Measurements from ENCODE around the gene SCLT1. TPM values are rescaled to one million over a fixed set of nuclear protein-coding genes. Genes with fewer than 3 reads are reported as not detected.

Gene SCLT1
- total and polyA plus RNA-seq, 2 of the 13 experiments (the other 11 are each of a cell fraction or from before 2014, with no cell fraction given), result 1.5 to 8.7 TPM

GRCh38 chr4:128835498-128836222, 257.7 kb downstream of the SCLT1 start:
- in situ Hi-C loops (cut with HindIII; ENCODE audit: extremely low pct_ligation_motif_present, low pct_unique_long_range_greater_than_20kb) (no loop called here), intact Hi-C loops (cut with micrococcal nuclease; ENCODE audit: unreplicated experiment) (no loop called here)
- DNase-seq (ENCODE audit: low spot score) (no peak), FAIRE-seq (no peak), ATAC-seq (no peak)
- TF ChIP-seq ZNF670 (CRISPR knock-in tag; IDR thresholded peaks at IDR 0.05; ENCODE audit: borderline replicate concordance) (no peak), HMG20A (CRISPR knock-in tag; IDR thresholded peaks at IDR 0.05; ENCODE audit: borderline replicate concordance) (no peak), HIC2 (CRISPR knock-in tag; IDR thresholded peaks at IDR 0.05; ENCODE audit: low read depth) (no peak), THAP8 (CRISPR knock-in tag; IDR thresholded peaks at IDR 0.05; ENCODE audit: borderline replicate concordance) (no peak), HMGXB3 (CRISPR knock-in tag; IDR thresholded peaks at IDR 0.05; ENCODE audit: borderline replicate concordance) (no peak), GABPB1 (CRISPR knock-in tag; IDR thresholded peaks at IDR 0.05) (no peak), NR2F2 (IDR thresholded peaks at IDR 0.05; ENCODE audit: borderline replicate concordance, low read depth) (no peak), HNRNPUL1 (IDR thresholded peaks at IDR 0.05; ENCODE audit: low read depth, low read length) (no peak), ZNF260 (CRISPR knock-in tag; IDR thresholded peaks at IDR 0.05; ENCODE audit: borderline replicate concordance, low read depth) (no peak), FUBP1 (CRISPR knock-in tag; IDR thresholded peaks at IDR 0.05; ENCODE audit: borderline replicate concordance) (no peak), ELF1 (CRISPR knock-in tag; IDR thresholded peaks at IDR 0.05) (no peak), NCOR1 (IDR thresholded peaks at IDR 0.05; ENCODE audit: borderline replicate concordance, low read length) (no peak), HIVEP1 (CRISPR knock-in tag; IDR thresholded peaks at IDR 0.05) (no peak)
- H3K27ac ChIP-seq (ENCODE audit: extremely low read length, insufficient read depth, low read length), result no peak overlapping the region
- peaks cover 13% of the 10 kb centered on the region in 2 experiments; a peak in 4 of 5 replicates for H3K36me3 ChIP-seq (replicated peaks in 1 of 2; ENCODE audit: control insufficient read depth in 1 of 2, insufficient read depth in 2 of 2, low read length in 2 of 2)
- no peaks in the 10 kb centered on the region for H3K27me3 ChIP-seq (ENCODE audit: control insufficient read depth in 1 of 2, insufficient read depth in 2 of 2, low read length in 2 of 2)
- H3K4me1 ChIP-seq (ENCODE audit: insufficient read depth, low read length), result peaks cover 49% of the 10 kb centered on the region
- no TSS peak for BruUV-seq (replicated peaks)
- no peak overlapping the region for H3K4me2 ChIP-seq (ENCODE audit: low read depth, low read length)
- H3K4me3 ChIP-seq (replicated peaks in 1 of 3; ENCODE audit: insufficient read depth in 1 of 3, low read depth in 2 of 3, low read length in 3 of 3), result no peak overlapping the region
- peaks cover 27% of the 10 kb centered on the region for H4K20me1 ChIP-seq (ENCODE audit: insufficient read depth, low read length)
- WGBS (ENCODE audit: low lambda C conversion rate), result 74% methylated on average over 8 of the region's 8 CpGs
- H3K79me2 ChIP-seq (ENCODE audit: insufficient read depth, low read length), result peaks cover 88% of the 10 kb centered on the region
- no peaks in the 10 kb centered on the region for H3K9me3 ChIP-seq (ENCODE audit: low read length)
- H2AFZ ChIP-seq (ENCODE audit: low read length), result no peak overlapping the region
- ChIA-PET CTCF (ENCODE audit: low intra/inter-chr PET ratio, low total read pairs) (no interaction called here), POLR2A (no interaction called here)
- H3K9ac ChIP-seq (ENCODE audit: insufficient read depth, low read depth, low read length), result no peak overlapping the region

Data from HepG2 (cell line).